Measurements from ENCODE around the gene ERVW-1. TPM values are rescaled to one million over a fixed set of nuclear protein-coding genes. Genes with fewer than 3 reads are reported as not detected.
"Not testable (repeated sequence)": the region's sequence is repeated elsewhere in the genome, so short reads cannot be mapped to it uniquely, and the experiment has no call there.

ERVW-1 gene
- not detected for total RNA-seq
- polyA plus RNA-seq, result under 1 TPM in 1 of 2 donors, not detected in 1; 0.06 TPM
- long read RNA-seq, donor 1, result 0 reads
- long read RNA-seq, donor 2, transcript ERVW-1-201 (1 exons, 2,925 nt), result major isoform, 5 of 8 reads
- long read RNA-seq, donor 2, partial matches to known transcripts, result 0 of 8 reads
- long read RNA-seq, donor 2, other reads (novel, unspliced or antisense), result 0 of 8 reads
- long read RNA-seq, donor 3, result 0 reads

- H3K4me3 ChIP-seq; intact Hi-C loops (cut with DNase I); H3K27me3 ChIP-seq; H3K9me3 ChIP-seq; H3K27ac ChIP-seq; DNase-seq; H3K4me1 ChIP-seq (ENCODE audit: insufficient read depth); H3K36me3 ChIP-seq: not testable (repeated sequence)
- 93 to 96% (median 96%) methylated on average over 11 of the region's 11 CpGs for WGBS, 3 donors
Measured at GRCh38 chr7:92477681-92478080, at the start of gene ERVW-1. Gene ERVW-1, minus strand, starts transcription at chr7:92477946. Its CDS starts 7,565 bp downstream, at chr7:92470381.

GRCh38 chr7:92523110-92523509, 45.4 kb upstream of the ERVW-1 start:
- no peaks in the 10 kb centered on the region for H3K9me3 ChIP-seq
- no peaks in the 10 kb centered on the region for H3K4me1 ChIP-seq (ENCODE audit: insufficient read depth)
- no peaks in the 10 kb centered on the region for H3K36me3 ChIP-seq
- 86 to 94% (median 89%) methylated on average over 2 of the region's 2 CpGs for WGBS, 3 donors
- intact Hi-C loops (cut with DNase I), result no loop called here
- no peak for TF ChIP-seq CTCF (IDR thresholded peaks at IDR 0.05)
- TF ChIP-seq EP300 (IDR thresholded peaks at IDR 0.05), result no peak
- TF ChIP-seq POLR2A (IDR thresholded peaks at IDR 0.05), result no peak
- no peaks in the 10 kb centered on the region for H3K27me3 ChIP-seq
- no peak overlapping the region for H3K4me3 ChIP-seq
- no peak for DNase-seq
- H3K27ac ChIP-seq, result no peak overlapping the region

GRCh38 chr7:92520024-92520423, 42.3 kb upstream of the ERVW-1 start:
- Histone ChIP-seq H3K4me3 (no peak overlapping the region), H3K4me1 (ENCODE audit: insufficient read depth) (no peaks in the 10 kb centered on the region), H3K36me3 (no peaks in the 10 kb centered on the region), H3K27ac (no peak overlapping the region), H3K27me3 (no peaks in the 10 kb centered on the region), H3K9me3 (no peaks in the 10 kb centered on the region)
- DNase-seq, result no peak
- TF ChIP-seq POLR2A (IDR thresholded peaks at IDR 0.05) (no peak), EP300 (IDR thresholded peaks at IDR 0.05) (no peak), CTCF (IDR thresholded peaks at IDR 0.05) (no peak)
- intact Hi-C loops (cut with DNase I), result no loop called here
- 86 to 94% (median 88%) methylated on average over 1 of the region's 1 CpG for WGBS, 3 donors

GRCh38 chr7:92517631-92518030, 39.9 kb upstream of the ERVW-1 start:
- no peak for DNase-seq
- no peaks in the 10 kb centered on the region for H3K4me1 ChIP-seq (ENCODE audit: insufficient read depth)
- 79 to 87% (median 80%) methylated on average over 3 of the region's 3 CpGs for WGBS, 3 donors
- H3K4me3 ChIP-seq, result no peak overlapping the region
- H3K27me3 ChIP-seq, result no peaks in the 10 kb centered on the region
- H3K27ac ChIP-seq, result no peak overlapping the region
- intact Hi-C loops (cut with DNase I), result no loop called here
- TF ChIP-seq EP300 (IDR thresholded peaks at IDR 0.05) (no peak), POLR2A (IDR thresholded peaks at IDR 0.05) (no peak), CTCF (IDR thresholded peaks at IDR 0.05) (no peak)
- no peaks in the 10 kb centered on the region for H3K36me3 ChIP-seq
- no peaks in the 10 kb centered on the region for H3K9me3 ChIP-seq

GRCh38 chr7:92513167-92513902, 35.6 kb upstream of the ERVW-1 start:
- DNase-seq, result no peak
- Histone ChIP-seq H3K9me3 (no peaks in the 10 kb centered on the region), H3K36me3 (no peaks in the 10 kb centered on the region), H3K27me3 (no peaks in the 10 kb centered on the region), H3K4me1 (ENCODE audit: insufficient read depth) (no peaks in the 10 kb centered on the region), H3K27ac (no peak overlapping the region), H3K4me3 (no peak overlapping the region)
- TF ChIP-seq POLR2A (IDR thresholded peaks at IDR 0.05), result no peak
- TF ChIP-seq CTCF (IDR thresholded peaks at IDR 0.05), result no peak
- TF ChIP-seq EP300 (IDR thresholded peaks at IDR 0.05), result no peak
- WGBS, 3 donors, result 60 to 65% (median 63%) methylated on average over 3 of the region's 3 CpGs
- intact Hi-C loops (cut with DNase I), result no loop called here

All from ovary (tissue), 10 donors.